Astrocyte of the spinal cord (primary cell): ENCODE measurements around the gene SHCBP1.
A peak's percentile ranks its signal among the peaks of the same experiment; 100 is the strongest.
"Not testable (repeated sequence)": the region's sequence is repeated elsewhere in the genome, so short reads cannot be mapped to it uniquely, and the experiment has no call there.

Experiments
- DNase-seq: peaks from one replicate; pipeline ENCODE4 v3.0.0; 2011; ENCODE audit warnings: low read depth, low spot score
- H3K4me3 ChIP-seq: 2 replicates; pipeline ENCODE4 v1.5.1; 2011; ENCODE audit warnings: low read depth, mild to moderate bottlenecking, low read length, moderate library complexity
- in situ Hi-C: cut with HindIII; loops from 2 replicates; pipeline ENCODE4 v1.10.0; 2017; ENCODE audit warnings: low sequenced_read_pairs
- TF ChIP-seq, protein P1 (sequence below): IDR thresholded peaks from 2 replicates; pipeline ENCODE4 v1.5.1; 2012; ENCODE audit warnings: low read depth, mild to moderate bottlenecking, low read length, inconsistent platforms

The SHCBP1 gene

DNA sequence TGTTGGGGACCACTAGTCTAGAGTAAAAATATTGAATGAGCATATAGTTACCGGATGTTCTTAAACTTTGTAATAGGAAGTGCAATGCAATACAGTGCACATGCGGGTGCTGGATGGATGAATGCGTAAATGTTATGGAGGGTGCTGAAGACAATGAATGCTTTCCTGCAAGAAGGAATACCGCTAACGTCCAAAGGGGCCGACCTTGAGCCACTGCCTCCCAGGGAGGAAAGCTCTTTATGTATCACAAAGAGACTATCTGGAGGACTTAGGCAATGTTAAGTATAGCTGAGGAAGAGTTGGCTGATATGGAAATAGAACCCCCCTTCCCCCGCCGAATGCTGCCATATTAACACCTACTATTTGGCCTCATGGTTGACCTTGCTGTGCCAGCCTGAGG lies 27.5 kb upstream of the SHCBP1 start:
- in situ Hi-C loops: no loop called here
- TF ChIP-seq, protein P1, sequence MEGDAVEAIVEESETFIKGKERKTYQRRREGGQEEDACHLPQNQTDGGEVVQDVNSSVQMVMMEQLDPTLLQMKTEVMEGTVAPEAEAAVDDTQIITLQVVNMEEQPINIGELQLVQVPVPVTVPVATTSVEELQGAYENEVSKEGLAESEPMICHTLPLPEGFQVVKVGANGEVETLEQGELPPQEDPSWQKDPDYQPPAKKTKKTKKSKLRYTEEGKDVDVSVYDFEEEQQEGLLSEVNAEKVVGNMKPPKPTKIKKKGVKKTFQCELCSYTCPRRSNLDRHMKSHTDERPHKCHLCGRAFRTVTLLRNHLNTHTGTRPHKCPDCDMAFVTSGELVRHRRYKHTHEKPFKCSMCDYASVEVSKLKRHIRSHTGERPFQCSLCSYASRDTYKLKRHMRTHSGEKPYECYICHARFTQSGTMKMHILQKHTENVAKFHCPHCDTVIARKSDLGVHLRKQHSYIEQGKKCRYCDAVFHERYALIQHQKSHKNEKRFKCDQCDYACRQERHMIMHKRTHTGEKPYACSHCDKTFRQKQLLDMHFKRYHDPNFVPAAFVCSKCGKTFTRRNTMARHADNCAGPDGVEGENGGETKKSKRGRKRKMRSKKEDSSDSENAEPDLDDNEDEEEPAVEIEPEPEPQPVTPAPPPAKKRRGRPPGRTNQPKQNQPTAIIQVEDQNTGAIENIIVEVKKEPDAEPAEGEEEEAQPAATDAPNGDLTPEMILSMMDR: no peak
- no peak overlapping the region for H3K4me3 ChIP-seq
- no peak for DNase-seq

DNA sequence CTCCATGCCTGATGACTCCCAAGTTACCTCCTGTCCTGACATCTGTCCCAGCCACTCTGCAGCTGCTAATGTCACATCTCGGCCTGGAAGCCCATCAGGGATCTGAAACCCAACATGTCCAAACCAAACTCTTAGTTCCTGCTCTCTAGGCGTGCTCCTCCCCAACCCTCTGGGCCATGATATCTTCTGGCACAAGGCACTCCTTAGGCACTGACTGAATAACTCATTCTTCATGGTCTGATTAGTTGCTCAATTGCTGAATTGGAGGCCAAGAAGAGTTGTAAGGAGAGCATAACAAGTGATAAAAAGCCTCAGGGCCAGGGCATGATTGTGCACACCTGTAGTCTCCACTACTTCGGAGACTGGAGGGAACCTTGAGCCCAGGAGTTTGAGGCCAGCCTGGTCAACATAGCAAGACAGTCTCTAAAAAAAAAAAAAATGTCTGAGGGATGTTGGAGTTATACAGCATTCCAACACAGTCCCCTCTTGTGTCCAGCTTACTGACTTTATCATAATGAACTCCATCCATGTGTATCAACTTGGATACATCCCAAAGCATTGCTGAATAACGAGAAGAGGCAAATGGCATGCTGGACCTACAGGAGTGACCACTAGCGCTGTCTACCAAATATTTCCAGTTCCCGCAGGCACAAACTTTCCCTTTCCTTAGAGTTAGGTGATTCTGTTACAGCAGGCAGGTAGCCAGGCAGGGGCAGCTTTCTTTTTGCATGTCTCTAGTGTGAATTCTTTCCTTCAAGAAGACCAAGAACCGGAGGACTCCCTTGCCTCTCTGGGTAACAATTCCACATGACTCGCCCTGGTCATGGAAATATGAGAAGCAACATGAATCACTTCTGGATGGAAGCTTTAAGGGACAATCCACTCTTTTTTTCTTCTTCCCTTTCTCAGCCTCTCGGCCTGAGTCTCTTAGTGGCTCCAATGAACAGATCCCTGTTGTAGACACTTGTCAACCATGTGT lies 18.1 kb upstream of the SHCBP1 start:
- TF ChIP-seq, protein P1: no peak
- in situ Hi-C loops: no loop called here
- DNase-seq: peak; percentile 57
- no peak overlapping the region for H3K4me3 ChIP-seq

DNA sequence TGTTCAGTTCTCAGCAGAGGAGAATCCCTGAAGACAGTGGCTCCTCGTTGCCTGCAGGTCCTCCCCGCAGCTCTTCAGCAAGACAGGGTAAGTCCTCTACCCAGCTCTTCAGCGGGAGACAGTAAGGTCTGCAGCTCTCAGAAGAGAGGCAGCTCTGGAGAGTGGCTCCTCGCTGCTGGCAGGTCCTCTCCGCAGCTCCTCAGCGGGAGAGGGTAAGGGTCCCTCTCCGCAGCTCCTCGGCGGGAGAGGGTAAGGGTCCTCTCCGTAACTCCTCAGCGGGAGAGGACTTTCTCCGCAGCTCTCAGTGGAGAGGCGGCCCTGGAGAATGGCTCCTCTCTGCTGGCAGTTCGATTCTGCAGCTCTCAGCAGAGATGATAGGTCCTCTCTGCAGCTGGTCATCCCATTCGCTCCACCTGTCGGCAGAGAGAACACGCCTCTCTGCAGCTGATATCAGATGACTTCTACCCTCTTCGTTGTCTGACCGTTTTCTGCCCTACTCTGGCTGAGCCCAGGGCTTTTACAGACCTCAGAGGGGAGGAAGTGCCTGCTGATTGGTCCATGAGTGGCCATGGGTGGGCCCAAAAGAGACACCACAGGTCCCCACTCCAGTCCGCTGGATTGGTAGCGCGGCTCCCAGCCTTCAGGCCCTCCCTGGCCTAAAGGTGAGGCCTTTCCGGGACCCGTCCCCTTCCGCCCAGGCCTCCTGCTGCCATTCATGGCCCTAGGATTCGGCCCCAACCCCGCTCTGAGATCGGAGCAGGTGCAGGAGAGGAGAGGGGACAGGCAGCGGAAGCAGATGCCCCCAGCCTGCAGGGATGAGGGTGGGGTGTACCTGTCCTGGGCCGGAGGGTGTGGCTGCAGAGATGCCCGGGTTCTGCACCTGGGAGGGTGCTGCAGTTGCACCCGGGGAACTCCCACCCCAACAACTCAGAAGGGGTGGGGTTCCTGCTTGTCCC lies 11.9 kb upstream of the SHCBP1 start:
- no peak overlapping the region for H3K4me3 ChIP-seq
- TF ChIP-seq, protein P1: no peak
- no peak for DNase-seq
- in situ Hi-C loops: no loop called here

DNA sequence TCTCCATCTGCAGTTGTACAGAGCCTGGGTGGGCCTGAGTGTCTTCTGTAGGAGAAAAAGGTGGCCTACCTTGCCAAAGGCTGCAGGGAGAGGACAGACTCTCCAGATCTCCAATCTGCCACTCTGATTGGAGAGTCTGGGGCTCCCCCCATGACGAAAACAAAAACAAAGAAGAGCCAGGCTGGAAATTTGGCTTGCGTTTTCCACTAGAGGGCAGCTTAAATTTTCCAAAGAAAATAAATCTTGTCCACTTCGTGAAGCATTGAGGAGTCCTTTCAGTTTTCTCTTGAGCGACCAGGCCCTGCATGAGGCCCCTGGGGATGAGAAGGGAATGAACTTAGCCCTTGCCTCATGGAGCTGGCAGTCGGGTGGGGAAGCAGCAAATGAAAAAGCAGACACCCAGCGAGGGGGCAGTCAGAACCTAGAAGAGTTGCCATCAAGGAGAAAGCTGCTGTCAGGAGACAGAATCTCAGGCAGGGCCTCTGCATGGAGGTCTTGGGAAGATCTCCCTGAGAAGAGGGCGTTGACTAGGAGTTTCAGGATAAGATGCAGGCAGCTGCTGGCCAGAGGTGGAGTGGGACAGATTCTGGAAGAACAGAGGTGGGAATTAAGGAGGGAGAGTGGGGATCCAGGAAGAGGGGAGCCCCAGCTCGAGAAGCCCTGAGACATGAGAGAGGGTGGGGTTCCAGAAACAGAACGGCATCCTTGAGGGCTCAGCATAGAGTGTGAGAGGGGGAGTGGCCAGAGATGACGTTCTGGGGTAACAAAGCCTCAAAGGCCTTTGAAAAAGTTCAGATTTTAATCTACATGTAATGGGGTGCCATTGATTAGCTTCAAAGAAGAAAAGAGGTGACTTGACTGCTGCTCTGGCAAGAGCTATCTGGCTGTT lies 8.4 kb upstream of the SHCBP1 start:
- TF ChIP-seq, protein P1: peak; percentile 55
- peak; percentile 57 for DNase-seq
- no peak overlapping the region for H3K4me3 ChIP-seq
- in situ Hi-C loops: no loop called here

DNA sequence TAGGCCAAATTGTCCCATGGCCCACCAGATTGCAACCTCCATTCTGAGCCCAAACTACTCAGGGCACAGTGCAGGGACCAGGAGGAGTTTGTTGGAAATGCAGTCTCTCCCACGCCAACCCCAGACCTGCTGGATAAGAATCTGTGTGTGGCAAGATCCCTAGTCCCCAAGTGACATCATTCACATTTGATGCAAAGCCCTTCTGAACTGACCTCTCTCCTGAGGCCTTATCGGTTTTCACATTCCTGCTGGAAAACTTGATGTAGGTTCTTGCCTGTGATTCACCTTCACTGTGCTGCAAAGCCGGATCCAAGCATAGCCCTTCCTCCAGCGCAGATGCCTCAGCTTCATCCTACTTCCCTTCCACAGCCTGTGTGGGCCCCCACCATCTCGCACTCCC lies 6.6 kb upstream of the SHCBP1 start:
- H3K4me3 ChIP-seq: no peak overlapping the region
- TF ChIP-seq, protein P1: no peak
- in situ Hi-C loops: no loop called here
- no peak for DNase-seq

DNA sequence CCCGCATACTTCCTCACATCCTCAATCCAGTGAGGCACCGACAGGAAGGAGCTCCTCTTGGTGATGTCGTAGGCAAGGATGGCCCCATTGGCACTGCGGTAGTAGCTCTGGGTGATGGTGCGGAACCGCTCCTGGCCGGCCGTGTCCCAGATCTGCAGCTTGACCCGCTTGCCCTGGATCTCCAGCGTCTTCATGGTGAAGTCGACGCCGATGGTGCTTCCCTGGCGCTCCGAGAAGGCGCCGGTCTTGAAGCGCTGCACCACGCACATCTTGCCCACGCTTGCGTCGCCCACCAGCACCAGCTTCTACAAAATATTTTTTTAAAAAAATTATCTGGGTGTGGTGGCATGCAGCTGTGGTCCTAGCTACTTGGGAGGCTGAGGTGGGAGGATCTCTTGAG lies 5.5 kb upstream of the SHCBP1 start:
- H3K4me3 ChIP-seq, DNase-seq, in situ Hi-C loops: not testable (repeated sequence)

DNA sequence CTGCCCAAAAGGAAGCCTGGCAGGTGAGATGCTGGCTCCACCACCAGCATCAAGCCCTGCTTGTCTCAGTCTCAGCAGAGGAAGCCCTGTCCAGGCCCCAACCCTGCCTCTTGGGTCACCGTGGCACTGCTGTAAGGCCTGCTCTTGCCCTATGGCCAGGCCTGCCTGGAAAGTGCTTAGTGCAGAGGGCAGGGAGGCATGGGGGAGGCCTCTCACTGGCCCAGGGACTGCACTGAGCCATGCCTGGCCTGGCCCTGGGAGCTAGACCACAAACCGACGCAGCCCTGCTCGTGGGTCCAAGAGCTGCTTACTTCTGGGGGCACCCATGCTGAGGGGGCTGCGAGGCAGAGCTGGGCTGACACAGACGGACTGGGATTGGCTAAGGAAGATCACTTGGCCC lies 3.7 kb upstream of the SHCBP1 start:
- in situ Hi-C loops, DNase-seq, H3K4me3 ChIP-seq: not testable (repeated sequence)

DNA sequence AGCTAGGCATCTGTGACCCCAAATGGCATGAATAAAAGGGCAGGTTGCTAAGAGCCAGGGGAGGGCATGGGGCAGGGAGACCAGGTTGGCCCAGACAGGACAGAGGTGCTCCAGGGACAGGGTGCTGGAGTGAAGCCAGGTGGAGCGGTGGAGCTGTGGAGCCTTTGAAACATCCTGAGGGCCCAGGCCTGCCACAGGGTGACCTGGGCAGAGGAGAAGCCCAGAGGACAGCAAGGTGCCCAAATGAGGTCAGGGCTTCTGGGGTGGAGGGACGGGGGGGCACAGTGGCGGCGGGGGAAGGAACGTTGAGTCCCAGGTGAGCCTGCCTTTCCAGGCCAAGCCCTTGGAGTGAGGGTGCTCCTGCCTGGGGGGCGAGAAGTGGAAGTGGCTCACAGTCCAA lies 2.5 kb upstream of the SHCBP1 start:
- in situ Hi-C loops, DNase-seq, H3K4me3 ChIP-seq: not testable (repeated sequence)

DNA sequence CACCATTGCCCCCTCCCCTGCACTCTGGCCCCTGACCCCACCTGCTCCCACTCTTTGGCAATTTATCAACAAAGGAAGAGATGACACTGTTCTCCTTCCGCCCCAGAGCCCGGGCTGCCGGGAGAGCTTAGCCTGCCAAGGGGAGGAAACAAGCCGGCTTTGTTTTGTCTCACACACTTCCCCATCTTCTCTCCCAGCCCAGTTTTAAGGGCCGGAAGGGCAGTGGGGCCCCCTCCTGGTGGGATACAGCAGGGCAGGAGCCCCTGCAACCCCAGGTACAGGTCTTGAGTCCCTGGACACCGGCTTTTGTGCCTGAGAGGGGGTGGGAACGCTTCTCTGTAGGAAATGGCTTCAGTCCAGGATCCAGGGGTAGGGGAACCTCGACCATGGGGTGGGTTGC lies 2.1 kb upstream of the SHCBP1 start:
- H3K4me3 ChIP-seq, DNase-seq, in situ Hi-C loops: not testable (repeated sequence)
